PC-9 (cell line): ENCODE results near the gene ANO2.

Source experiments
- EZH2 ChIP-seq: fragments of 200-600 bp; sonication (generic); IDR thresholded peaks from 2 replicates; pipeline ENCODE4 v1.8.0; 2017; ENCODE audit warnings: antibody characterized with exemption, low read depth
- TF ChIP-seq, protein P1 (sequence below): fragments of 200-600 bp; sonication (generic); conservative IDR thresholded peaks from 2 replicates; pipeline ENCODE4 v1.6.1; 2017; ENCODE audit warnings: mixed run types, antibody characterized with exemption, mild to moderate bottlenecking, moderate library complexity

DNA sequence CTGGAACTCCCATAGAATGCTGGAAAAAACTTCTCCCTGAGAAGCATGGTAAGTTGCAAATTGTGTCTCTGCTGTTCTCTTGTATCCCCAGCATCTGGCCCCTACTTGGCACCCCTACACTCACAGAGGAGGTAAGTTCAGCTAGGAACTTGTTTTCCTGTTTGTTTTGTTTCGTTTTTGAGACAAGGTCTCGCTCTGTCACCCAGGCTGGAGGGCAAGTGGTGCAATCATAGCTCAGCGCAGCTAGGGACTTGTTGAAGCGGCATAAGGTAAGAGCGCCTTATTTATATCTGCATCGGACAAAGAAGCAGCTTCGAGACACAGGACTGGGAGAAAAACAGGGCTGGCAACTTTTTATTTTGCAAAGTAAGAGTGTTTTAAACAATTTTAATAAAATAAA is 18.5 kb upstream of the ANO2 start:
- TF ChIP-seq, protein P1, sequence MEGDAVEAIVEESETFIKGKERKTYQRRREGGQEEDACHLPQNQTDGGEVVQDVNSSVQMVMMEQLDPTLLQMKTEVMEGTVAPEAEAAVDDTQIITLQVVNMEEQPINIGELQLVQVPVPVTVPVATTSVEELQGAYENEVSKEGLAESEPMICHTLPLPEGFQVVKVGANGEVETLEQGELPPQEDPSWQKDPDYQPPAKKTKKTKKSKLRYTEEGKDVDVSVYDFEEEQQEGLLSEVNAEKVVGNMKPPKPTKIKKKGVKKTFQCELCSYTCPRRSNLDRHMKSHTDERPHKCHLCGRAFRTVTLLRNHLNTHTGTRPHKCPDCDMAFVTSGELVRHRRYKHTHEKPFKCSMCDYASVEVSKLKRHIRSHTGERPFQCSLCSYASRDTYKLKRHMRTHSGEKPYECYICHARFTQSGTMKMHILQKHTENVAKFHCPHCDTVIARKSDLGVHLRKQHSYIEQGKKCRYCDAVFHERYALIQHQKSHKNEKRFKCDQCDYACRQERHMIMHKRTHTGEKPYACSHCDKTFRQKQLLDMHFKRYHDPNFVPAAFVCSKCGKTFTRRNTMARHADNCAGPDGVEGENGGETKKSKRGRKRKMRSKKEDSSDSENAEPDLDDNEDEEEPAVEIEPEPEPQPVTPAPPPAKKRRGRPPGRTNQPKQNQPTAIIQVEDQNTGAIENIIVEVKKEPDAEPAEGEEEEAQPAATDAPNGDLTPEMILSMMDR, result no peak
- no peak for TF ChIP-seq EZH2
